ENCODE measurements around the gene CNGB1.
"Not testable (repeated sequence)": the region's sequence is repeated elsewhere in the genome, so short reads cannot be mapped to it uniquely, and the experiment has no call there.

The CNGB1 gene

DNA sequence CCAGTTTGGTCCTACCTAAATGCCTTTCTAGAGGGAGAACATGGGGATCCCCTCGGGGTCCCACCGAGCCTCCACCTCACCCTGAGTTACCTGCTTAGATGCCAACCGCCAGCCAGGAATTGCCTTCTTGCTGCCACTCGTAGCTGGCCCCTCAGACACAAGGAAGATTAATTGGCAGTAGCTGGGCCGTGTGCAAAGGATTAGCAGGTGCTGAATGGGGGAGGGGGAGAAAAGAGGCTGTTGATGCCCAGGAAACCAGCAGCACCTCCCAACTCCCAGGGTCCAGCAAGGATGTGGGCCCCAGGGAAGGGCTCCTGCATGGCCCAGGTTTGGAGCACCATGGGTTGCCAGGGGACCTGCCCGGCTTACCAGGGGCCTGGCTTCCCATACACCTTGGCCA, at the start of gene CNGB1:
Gene CNGB1 (minus strand): TSS at position 159 of the 400 bp plus-strand sequence. CDS start 3,842 bp downstream, outside the sequence.
- DNase-seq (ENCODE audit: low read depth in 2 of 2): no peak

DNA sequence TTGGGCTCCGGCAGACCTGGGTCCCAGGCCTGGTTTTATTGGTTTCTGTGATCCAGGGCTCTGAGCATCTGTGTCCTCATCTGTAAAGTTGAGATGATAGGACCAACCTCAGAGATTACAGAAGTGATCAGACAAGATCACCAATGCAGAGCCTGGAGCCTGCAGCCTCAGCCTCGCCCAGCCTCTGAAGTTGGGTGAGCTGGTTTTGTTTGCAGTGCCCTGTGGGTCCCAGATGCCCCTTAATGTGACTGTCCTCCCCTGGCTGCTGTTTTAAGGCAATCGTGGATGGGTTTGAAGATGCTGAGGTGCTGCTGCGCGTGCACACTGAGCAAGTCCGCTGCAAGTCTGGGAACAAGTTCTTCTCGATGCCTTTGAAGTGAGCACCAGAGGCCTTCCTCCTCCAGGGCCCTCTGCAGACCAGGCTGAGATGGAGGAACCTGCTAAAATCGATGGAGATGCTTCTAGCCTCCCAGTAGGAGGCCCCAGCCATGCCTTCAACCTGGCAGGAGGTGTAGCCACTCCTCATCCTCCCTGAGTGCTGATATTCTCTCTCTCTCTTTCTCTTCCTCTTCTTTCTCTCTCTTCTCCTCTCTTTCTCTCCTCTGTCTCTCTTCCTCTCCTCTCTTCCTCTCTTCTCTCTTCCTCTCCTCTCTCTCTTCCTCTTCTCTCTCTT, 49.1 kb upstream of the CNGB1 start:
- no peak for DNase-seq (ENCODE audit: low read depth in 2 of 2)

DNA sequence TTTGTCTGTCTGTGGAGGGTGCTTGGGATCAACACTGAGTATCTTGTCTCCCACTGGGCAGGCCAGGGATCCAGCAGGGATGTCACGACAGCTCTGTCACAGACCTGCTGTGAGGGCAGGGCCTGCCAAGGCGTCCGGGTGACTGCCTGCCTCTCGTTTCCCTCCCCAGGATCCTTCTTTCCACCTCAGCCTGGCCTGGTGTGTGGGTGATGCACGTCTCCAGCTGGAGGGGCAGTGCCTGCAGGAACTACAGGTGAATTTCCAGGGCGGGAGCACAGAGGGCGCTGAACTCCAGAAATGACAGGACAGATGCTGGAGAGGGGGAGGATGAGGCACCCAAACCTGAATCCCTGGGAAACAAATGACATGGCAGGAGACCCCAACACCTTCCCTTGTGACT, 47.9 kb upstream of the CNGB1 start:
- DNase-seq (ENCODE audit: low read depth in 2 of 2): no peak

DNA sequence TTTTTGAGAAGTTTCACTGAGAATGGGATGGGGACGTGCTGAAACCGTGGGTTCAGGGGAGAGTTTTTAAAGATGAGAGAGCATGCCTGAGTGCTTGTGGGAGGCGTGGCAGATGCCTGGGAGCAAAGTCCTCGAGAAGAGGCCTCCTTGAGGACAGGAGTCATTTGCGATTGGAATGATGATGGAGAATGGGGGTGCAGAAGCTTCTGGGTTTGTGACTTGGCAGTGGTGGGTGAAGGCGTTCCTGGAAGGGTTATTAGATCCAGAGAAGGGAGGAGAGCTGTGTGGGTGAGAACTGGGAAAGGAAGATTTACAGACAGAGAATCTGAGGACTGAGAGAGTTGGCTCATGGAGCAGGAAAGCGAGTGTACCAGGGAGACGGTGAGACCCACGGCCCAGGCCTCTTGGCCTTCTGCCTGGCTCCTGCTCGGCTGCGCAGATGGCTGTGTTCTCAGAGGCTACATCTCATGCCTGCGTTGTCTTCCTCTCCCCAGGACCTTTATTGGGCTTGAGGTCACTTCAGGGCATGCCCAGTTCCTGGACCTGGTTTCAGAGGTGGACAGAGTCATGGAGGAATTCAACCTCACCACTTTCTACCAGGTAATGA, 46.0 kb upstream of the CNGB1 start:
- DNase-seq (ENCODE audit: low read depth in 2 of 2): no peak

DNA sequence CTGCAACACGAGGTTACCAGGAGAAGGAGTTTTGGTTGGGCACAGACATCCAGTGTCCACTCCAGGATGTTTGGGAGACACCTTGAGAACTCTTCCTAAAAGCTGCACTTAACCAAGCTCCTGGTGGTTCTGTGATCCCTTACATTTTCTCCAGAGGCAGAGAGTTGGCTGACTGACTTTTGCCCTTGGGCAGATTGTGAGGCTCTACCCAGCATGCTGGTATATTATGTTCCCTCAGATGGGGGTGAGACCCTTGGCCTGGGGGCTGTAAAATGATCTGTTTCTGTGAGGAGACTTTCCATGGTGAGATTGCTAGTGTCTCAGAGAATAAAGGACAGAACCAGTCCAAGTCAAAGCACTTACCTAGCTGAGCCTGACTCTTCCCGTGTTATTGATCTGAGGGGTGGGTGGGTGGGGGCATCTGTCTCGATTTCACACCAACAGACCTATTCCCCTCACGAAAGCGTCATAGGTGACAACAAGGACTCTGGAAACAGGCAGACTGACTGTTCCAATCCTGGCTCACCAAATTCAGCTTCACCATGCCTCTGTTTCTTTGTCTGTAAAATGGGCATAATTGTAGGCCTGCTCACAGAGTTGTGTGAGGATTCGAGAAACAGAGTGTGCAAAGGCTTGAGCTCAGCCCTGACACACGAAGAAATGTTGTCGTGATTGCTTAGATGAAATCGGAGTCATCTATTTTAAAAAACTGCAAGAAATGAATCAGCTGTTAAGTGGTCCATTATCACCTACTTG, 42.5 kb upstream of the CNGB1 start:
- no peak for DNase-seq (ENCODE audit: low read depth in 2 of 2)

DNA sequence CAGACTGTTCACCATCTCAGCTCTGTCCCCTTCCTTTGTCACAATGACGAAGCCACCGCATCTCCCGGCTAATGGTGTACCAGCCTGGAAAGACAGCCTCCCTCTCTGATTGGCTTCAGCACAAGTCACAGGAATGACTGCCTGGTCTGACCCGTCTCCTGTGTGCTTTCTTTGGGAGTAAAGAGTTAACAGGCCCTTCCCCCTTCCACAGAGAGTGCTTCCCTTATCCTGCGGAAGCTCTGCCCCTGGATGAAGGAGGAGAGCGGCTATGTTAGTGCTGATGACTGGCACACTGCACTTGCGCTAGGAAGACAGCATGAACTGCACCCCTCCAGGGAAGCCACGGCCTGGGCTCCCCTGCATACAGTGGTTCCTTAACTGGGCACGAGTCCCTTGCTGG, 41.6 kb upstream of the CNGB1 start:
- DNase-seq (ENCODE audit: low read depth in 2 of 2): no peak

DNA sequence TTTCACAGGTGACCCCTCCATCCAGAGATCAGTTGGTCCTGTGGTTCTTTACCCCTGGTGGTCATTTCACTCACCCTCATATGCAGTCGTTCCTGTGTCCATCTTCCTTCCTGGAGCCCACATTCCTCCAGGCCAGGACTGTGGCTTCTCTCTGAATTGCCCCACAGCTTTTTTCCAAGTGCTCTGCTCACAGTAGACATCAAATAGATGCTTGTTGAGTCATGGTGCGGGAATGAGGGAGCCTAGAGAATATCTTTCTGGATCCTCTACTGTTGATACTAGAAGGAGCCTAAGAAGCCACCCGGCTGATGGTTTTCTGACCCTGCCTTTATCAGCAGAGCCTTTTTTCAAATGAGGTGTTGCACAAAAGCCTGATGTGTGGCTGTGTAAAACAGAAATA, 40.7 kb upstream of the CNGB1 start:
- no peak for DNase-seq (ENCODE audit: low read depth in 2 of 2)

DNA sequence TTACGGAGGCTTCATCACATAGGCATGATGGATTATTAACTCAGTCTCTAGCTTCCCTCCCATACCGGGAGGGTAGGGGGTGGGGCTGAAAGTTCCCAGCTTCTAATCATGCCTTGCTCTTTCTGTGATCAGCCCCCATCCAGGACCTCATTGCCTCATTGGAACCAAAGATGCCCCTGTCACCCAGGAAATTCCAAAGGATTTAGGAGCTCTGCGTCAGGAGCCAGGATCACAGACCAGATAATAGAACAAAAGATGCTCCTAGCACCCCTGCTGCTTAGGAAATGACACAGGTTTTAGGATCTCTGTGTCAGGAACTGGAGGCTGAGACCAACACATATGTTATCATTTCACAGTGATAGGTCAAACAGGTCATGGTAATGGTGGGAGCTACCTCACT, 40.0 kb upstream of the CNGB1 start:
- no peak for DNase-seq (ENCODE audit: low read depth in 2 of 2)

DNA sequence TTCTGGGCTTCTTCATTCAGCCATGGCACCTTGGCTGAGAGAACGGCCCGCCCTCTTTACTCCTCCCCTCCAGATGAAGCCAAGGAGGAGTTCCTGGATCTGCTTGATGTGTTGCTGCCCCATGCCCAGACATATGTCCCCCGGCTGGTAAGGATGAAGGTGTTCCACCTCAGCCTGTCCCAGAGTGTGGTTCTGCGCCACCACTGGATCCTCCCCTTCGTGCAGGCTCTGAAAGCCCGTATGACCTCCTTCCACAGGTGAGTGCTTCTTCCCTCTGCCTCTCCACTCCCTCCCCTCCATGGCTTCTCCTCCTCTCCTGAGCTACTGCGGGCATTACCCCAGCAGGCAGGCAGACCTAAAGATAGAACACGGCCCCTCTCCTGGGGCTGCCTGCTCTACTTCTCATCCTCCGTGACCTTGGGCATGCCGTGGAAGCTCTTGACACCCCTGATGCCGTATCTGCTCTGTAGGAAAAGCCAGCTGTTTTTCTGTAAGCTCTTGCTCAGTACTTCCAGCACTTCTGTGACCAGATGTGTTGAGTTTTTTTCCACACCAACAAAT, 39.0 kb upstream of the CNGB1 start:
- DNase-seq (ENCODE audit: low read depth in 2 of 2): no peak

DNA sequence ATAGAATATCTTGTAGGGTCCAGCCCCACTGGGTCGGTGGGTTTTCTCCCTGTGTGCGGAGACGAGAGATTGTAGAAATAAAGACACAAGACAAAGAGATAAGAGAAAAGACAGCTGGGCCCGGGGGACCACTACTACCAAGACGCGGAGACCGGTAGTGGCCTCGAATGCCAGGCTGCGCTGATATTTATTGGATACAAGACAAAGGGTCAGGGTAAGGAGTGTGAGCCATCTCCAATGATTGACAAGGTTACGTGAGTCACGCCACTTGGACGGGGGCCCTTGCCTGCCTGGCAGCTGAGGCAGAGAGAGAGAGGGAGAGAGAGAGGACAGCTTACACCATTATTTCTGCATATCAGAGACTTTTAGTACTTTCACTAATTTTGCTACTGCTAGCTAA, 33.8 kb upstream of the CNGB1 start:
- DNase-seq (ENCODE audit: low read depth in 2 of 2): not testable (repeated sequence)

DNA sequence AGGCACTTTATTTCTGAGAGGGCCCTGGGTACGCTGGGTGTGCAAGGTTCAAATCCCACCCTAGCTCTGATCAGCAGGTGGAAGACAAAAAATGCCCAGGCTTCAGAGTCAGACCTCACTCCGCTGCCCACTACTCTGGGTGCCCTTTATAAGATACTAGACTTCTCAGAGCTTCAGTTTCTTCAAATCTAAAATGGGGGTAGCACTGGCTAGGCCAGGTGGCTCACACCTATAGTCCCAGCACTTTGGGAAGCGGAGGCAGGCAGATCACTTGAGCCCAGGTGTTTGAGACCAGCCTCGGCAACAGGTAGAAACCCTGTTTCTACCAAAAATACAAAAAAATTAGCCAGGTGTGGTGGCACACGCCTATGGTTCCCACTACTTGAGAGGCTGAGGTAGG, 32.0 kb upstream of the CNGB1 start:
- DNase-seq (ENCODE audit: low read depth in 2 of 2): no peak

DNA sequence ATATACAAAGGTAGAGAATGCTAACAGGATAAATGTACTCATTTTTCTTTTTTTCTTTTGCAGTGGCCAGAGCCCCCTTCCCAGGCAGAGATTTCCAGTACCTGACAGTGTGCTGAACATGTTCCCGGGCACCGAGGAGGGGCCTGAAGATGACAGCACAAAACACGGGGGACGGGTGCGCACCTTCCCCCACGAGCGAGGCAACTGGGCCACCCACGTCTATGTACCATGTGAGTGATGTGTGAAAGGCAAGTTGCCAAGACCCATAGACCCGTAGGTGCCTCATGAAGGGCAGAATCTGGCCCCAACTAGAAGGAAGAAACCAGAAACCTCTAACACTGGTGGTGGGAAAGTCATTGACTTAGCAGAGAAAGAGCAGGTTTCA, 31.5 kb upstream of the CNGB1 start:
- DNase-seq (ENCODE audit: low read depth in 2 of 2): no peak

DNA sequence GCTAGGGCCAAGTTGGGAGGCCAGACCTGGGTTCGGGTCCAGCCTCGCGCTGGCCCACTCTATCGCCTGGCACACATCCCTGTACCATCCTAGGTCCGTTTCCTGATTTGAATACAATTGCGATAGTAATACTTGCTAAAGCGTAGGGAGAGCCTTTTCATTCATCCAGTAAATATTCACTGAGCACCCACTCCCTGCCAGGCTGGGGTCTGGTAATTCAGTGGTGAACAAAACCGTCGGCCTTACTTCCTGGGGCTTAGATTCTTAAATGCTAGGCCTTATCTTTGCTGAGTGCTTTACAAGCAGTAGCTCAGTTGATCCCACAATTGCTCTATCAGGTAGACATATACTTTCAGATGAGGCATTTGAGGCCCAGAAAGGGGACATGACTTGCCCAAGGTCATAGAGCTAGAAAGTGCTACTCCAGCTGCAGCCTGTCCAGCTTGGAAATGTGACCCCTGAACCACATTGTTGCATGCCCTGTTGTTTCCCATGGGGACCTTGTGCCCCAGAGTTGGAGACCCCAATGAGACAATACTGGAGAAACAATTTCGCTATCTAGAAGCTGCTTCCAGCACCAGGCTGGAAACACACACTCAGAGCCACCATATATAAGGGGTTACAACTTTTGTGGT, 31.0 kb upstream of the CNGB1 start:
- DNase-seq (ENCODE audit: low read depth in 2 of 2): no peak

DNA sequence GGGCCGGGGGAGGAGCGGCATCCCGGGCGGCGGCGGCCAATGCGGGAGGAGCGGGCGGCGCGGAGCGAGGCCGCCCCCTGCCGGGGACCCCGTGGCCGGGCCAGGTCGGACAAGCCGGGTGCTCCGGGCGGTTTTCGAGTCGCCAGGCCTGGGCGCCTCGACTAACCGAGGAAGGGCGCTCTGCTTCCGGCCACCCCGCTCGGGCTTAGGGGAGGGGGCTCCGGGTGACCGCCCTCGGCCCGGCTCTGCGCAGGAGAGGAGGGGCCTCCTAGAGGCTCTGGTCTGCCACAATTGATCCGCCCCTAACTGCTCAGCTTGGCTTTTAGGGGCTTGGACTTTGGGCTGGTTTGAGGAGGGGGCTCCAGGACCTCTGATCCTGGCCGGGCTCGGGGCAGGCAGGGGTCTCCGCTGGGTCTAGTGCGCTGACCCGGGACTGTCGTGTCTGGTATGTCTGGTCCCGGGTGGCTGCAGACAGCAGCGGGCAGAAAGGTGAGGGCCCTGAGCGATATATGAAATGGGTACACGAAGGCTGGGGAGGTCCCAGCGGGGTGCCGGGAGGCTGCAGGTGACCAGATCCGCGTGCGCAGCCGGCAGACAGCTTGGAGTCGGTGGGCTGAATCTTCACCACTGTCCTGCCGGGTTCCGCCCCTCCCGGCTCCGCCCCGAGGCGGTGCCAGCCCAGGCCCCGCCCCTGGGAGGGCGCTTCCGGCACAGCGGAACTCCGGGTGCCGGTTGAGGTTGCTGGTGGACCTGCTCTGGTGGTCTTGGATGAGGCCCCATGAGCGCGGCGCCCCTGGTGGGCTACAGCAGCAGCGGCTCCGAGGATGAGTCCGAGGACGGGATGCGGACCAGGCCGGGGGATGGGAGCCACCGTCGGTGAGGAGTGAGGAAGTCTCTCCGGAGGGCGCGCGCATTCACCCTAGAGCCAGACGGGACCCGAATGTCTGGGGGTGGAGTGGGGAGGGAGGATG, 30.1 kb upstream of the CNGB1 start, which contains the start of gene USB1:
Gene USB1 (plus strand): TSS at position 702 of the 971 bp plus-strand sequence. CDS start 77 bp downstream, at position 779.
- peak; percentile 54 to 79 for DNase-seq (ENCODE audit: low read depth in 2 of 2)

DNA sequence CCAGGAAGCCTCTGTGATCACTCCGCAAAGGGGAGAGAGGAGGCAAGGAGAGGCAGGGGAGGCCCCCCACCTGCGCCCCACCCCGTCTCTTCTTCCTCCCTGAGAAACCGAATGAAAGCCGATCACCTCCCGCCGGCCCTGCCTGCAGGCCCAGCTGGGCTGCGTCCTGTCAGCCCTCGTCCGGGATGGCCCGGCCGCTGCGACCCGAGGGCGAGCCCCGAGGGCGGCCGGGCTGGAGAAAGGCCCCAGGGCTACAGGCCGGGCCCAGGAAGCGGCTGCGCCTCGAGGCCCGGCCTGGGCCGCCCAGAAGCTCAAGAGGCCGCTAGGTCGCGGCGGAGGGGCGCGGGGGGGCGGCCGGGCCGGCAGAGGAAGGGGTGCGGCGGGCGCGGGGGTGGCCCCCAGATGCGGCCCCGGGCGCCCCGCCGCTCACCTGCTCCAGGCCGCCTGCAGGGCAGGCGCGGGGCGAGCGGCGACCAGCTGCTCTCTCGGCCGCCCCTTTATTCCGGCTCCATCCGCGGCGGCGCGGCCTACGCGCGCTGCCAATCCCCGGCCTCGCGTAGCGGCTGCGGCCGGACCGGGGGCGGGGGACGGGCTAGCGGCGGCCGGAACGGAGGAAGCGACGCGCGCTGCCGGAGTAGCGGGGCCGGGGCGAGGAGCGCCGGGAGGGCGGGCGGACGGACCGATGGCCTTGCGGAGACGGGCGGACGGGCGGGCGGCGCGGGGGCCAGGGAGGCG, 29.2 kb upstream of the CNGB1 start, which contains the start of gene ZNF319:
Gene ZNF319 (minus strand): TSS at position 702 of the 735 bp plus-strand sequence. CDS start 2,407 bp downstream, outside the sequence.
- DNase-seq (ENCODE audit: low read depth in 2 of 2): no peak

DNA sequence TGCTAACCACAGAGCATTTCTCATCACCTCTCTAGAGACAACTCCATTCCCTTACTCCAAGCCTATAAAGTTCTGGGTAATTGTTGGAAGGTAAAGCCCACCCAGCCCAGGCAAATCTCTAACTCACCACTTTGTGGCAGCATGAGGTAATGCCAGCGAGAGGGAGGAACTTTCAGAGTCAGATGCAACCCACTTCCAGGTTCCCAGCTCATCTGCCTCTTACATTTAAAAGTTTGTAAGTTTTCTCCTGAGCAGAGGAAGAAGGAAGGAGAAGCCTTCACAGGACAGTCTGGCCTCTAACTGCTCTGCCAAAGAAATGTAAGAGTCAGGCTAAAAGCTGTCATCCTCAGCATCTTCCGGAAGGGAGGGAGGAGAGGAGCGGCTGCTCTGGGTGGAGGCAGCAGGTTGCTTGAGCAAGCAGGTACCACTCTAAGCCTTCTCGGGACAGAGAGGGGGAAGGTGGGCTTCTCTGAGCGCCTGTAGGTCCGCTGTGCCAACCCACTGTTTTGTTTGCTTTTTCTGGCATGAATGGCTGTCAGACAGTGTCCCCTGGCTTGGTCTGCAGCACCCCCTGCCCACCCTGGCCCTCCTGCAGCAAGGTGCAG, 28.5 kb upstream of the CNGB1 start:
- peak in 1 of 2 donors; percentile 12 for DNase-seq (ENCODE audit: low read depth in 2 of 2)

DNA sequence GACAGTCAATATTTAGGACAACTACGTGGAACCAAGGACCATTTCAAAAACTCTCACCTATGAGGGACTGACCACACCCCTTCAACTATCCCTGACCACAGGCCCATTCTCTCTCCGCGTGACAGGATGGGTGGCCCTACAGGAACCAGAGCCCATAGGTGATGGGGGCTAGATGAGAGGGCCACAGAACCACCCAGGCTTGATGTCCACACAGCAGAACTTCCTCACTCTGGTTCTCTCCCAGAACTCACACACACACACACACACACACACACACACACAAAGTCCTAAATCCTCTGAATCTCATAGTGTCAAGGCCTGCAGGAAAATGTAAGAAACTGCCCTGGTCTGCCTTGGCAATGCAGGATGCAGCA, 28.1 kb upstream of the CNGB1 start:
- DNase-seq (ENCODE audit: low read depth in 2 of 2): no peak

DNA sequence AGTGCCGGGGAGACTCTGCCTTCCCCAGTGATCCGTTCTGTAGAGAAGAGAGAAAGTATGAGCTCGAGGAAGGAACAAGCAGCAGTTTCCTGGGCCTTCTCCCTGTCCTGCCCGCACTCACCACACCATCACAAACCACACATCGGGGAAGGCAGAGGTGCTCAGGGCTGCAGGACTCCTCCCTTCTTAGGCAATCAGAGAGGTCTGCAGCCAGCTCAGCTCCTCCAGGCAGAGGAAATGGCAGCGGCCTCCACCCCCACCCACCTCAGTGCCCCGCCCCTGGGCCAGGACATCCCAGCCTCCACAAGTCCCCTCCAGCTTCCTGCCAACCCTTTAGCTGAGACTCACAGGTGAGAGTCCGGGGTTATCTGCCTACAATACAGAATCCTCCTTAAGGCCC, 27.6 kb upstream of the CNGB1 start:
- peak; percentile 36 to 49 for DNase-seq (ENCODE audit: low read depth in 2 of 2)

DNA sequence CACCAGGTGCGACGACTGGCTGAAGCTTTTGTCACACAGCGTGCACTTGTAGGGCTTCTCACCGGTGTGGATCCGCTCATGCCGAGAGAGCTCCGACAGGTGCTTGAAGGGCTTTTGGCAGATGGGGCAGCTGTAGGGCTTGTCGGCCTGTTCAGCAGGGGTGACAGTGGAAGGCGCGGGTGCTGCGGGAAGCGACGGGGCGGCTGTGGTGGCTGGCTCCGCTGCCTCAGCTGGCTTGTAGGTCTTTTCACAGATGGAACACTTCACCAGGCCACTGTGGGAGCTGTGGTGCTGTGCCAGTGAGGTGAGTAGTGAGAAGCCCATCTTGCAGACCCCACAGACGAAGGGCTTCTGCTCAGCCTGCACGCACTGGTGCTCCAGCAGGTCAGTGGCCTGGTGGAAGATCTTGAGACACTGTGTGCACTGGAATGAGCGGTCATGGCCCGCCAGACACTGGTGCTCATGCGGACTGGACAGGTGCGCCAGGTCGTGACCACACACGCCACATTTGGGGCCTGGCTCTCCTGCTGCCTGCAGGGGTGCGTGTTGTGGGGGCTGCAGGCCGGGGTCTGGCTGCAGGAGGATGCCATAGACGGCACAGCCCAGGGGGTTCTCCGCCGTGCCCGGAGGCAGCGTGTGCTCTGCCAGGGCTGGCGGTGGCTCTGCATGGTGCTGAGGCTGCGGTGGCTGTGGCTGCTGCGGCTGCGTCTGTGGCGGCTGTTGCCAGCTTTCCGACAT, 26.8 kb upstream of the CNGB1 start:
- DNase-seq (ENCODE audit: low read depth in 2 of 2): no peak

Data from stimulated activated CD8-positive, alpha-beta memory T cell treated with anti-CD3 and anti-CD28 coated beads, Interleukin-7, amount 100 ng/mL, for 4 hours (primary cell).